ENCODE results near the gene RAPGEF3. TPM values are rescaled to one million over a fixed set of nuclear protein-coding genes. Genes with fewer than 3 reads are reported as not detected.

Gene RAPGEF3
- total and polyA plus RNA-seq, 9 donors, result 16.9 to 132 (median 83.5) TPM

DNA sequence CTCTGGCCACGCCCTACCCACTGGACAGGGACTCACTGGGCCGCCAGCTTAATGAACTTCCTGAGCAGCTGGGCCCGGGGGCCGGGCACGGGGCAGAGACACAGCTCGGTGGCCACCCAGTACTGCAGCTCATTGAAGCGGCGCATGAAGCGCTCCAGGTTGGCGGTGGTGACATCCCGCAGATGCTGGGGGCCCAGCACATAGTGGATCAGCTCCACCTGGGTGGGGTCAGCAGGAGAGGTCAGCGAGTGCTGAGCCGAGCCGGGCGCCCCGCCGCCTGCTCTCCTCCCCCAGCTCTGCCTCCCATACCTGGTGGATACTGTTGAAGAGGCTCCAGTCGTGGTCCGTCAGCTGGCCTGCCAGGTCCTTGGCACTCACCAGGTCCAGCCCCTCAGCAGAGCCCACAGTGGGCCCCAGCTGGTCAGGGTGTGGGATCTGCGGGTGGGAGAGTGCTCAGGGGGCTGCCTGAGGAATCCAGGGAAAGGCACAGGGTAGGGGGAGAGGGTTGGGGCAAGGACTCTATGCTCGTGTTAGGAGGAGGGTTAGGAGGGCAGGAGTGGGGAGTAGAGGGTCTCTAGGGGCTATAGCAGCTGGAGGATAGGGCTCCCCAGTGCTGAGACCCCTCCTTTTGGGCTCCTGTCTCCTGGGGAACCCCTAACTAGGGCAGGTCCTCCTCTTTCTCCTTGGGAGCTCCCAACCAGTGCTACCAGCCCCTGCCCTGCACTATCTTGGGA is 17.9 kb downstream of the RAPGEF3 start:
- H3K27me3 ChIP-seq, result no peaks in the 10 kb centered on the region
- H3K27ac ChIP-seq, result peak overlapping the region; percentile 51 to 52
- H3K4me1 ChIP-seq (ENCODE audit: insufficient read depth), result peaks cover 23% of the 10 kb centered on the region
- DNase-seq, result no peak
- intact Hi-C loops (cut with DNase I), result loop anchor here in 2 of 4 donors (5.0 kb wide), 2 partner anchors 33 to 37 kb away; partner anchors contain the start of gene RPAP3 (in 1 of the 2)
- TF ChIP-seq EP300 (IDR thresholded peaks at IDR 0.05) (no peak), POLR2A (IDR thresholded peaks at IDR 0.05) (no peak)
- TF ChIP-seq, protein P1, sequence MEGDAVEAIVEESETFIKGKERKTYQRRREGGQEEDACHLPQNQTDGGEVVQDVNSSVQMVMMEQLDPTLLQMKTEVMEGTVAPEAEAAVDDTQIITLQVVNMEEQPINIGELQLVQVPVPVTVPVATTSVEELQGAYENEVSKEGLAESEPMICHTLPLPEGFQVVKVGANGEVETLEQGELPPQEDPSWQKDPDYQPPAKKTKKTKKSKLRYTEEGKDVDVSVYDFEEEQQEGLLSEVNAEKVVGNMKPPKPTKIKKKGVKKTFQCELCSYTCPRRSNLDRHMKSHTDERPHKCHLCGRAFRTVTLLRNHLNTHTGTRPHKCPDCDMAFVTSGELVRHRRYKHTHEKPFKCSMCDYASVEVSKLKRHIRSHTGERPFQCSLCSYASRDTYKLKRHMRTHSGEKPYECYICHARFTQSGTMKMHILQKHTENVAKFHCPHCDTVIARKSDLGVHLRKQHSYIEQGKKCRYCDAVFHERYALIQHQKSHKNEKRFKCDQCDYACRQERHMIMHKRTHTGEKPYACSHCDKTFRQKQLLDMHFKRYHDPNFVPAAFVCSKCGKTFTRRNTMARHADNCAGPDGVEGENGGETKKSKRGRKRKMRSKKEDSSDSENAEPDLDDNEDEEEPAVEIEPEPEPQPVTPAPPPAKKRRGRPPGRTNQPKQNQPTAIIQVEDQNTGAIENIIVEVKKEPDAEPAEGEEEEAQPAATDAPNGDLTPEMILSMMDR (IDR thresholded peaks at IDR 0.05), result no peak
- H3K9me3 ChIP-seq, result no peaks in the 10 kb centered on the region
- WGBS, 3 donors, result 77 to 81% (median 78%) methylated on average over 21 of the region's 21 CpGs
- H3K36me3 ChIP-seq, result no peaks in the 10 kb centered on the region
- H3K4me3 ChIP-seq, result no peak overlapping the region

DNA sequence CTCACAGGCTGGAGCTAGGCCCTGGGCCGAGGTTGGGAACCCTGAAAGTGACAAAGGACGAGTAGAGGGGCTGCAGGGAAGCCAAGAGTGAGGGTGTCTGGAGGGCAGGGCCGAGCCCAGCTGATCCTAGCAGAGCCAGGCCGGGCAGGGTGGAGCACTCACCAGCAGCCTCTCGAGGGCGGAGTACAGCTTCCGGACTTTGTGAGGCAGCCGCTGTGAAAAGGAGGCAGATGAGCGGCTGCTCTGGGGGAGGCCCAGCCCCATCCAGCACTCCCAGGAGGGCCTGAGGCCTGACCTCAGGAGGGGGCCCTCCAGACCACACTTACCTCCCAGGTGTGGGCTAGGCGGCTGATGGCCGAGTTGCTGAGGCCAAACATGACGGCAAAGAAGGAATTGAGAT is 18.7 kb downstream of the RAPGEF3 start:
- H3K9me3 ChIP-seq, result no peaks in the 10 kb centered on the region
- intact Hi-C loops (cut with DNase I), result loop anchor here in 3 of 4 donors (5.0 to 10.0 kb wide), 3 partner anchors 33 to 95 kb away; partner anchors contain the start of gene RPAP3 (in 1 of the 3)

DNA sequence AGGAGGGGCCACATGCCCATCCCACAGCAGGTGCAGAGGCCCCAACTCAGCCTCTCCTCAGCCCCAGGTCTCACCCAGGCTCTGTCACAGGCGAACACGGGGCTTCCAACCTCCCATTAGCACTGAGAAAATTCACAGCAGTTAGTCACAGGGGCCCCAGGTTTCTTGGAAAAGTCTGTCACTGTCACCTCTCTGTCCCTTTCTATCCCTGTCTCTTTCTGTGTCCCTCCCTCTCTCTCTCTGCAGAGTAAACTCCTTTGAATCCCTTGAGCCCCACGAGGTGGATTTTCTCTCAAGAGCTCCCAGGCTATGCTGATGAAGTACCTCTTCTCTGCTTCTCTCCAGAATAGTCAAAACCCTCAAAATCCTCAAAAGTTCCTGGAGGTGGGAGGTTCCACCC is 19.4 kb downstream of the RAPGEF3 start:
- peak overlapping the region; percentile 48 to 51 for H3K27ac ChIP-seq

More for the DNA sequence above, 18.7 kb downstream of the RAPGEF3 start:
- no peak for TF ChIP-seq POLR2A (IDR thresholded peaks at IDR 0.05)
- no peak for TF ChIP-seq EP300 (IDR thresholded peaks at IDR 0.05)
- TF ChIP-seq, protein P1 (IDR thresholded peaks at IDR 0.05), result no peak
- H3K27ac ChIP-seq, result peak overlapping the region; percentile 48 to 51
- 84 to 93% (median 86%) methylated on average over 12 of the region's 12 CpGs for WGBS, 3 donors
- H3K4me1 ChIP-seq (ENCODE audit: insufficient read depth), result peaks cover 31% of the 10 kb centered on the region
- no peak for DNase-seq
- H3K4me3 ChIP-seq, result no peak overlapping the region
- H3K27me3 ChIP-seq, result no peaks in the 10 kb centered on the region
- H3K36me3 ChIP-seq, result no peaks in the 10 kb centered on the region

DNA sequence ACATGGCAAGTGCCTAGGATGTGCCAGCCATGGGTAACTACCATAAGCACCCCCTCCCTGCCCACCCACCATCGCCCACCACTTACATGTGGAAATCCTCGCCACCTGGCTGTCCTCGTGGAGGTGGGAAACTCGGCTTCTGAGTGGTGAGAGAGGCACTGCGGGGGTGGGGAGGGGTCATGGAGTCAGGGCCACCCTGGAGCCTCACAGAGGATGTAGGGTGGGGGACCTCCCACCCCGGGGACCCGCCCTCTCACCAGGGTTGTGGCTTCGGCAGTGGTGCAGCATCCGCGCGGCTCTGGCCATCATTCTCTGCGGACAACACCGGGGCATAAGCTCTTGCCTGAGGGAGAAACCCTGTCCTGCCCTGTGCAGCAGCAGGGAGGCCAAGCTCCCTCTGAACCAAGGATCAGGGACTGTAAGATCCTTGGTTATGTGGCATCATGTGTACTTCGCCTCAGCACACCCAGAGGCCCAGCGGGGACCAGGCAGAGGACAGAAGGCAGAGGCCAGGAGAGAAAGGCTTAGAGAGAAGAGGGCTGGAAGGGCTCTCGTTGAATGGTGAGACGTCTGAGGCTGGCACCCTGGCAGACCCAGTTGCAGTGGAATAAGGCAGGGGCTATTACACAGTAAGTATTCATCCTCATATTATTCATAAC is 20.6 kb downstream of the RAPGEF3 start:
- Histone ChIP-seq H3K4me3 (no peak overlapping the region), H3K27me3 (no peaks in the 10 kb centered on the region), H3K27ac (peak overlapping the region; percentile 68 to 91), H3K36me3 (no peaks in the 10 kb centered on the region), H3K9me3 (no peaks in the 10 kb centered on the region), H3K4me1 (ENCODE audit: insufficient read depth) (peaks cover 37% of the 10 kb centered on the region)
- intact Hi-C loops (cut with DNase I), result loop anchor here in 2 of 4 donors (5.0 to 10.0 kb wide), 2 partner anchors 39 to 97 kb away; no protein-coding TSS in a partner anchor
- peak; percentile 62 to 78 (median 73) for DNase-seq
- TF ChIP-seq, protein P1 (IDR thresholded peaks at IDR 0.05), result peak in 1 of 3 donors; percentile 10
- TF ChIP-seq POLR2A (IDR thresholded peaks at IDR 0.05), result no peak
- 49 to 76% (median 63%) methylated on average over 11 to 17 of the region's 17 CpGs for WGBS, 3 donors

More for the DNA sequence above, 19.4 kb downstream of the RAPGEF3 start:
- no peaks in the 10 kb centered on the region for H3K9me3 ChIP-seq
- H3K27me3 ChIP-seq, result no peaks in the 10 kb centered on the region
- WGBS, 3 donors, result 88 to 90% (median 90%) methylated on average over 3 of the region's 3 CpGs
- H3K36me3 ChIP-seq, result no peaks in the 10 kb centered on the region
- H3K4me3 ChIP-seq, result no peak overlapping the region
- peaks cover 36% of the 10 kb centered on the region for H3K4me1 ChIP-seq (ENCODE audit: insufficient read depth)
- no peak for DNase-seq
- TF ChIP-seq POLR2A (IDR thresholded peaks at IDR 0.05), result no peak
- TF ChIP-seq EP300 (IDR thresholded peaks at IDR 0.05), result no peak
- TF ChIP-seq, protein P1 (IDR thresholded peaks at IDR 0.05), result no peak
- intact Hi-C loops (cut with DNase I), result loop anchor here in 2 of 4 donors (5.0 to 10.0 kb wide), 2 partner anchors 38 to 96 kb away; no protein-coding TSS in a partner anchor
